Cardiac septum (tissue), 1 donor: ENCODE data around the gene PTPRN2. TPM values are rescaled to one million over a fixed set of nuclear protein-coding genes. Genes with fewer than 3 reads are reported as not detected.

Experiments used
- DNase-seq: peaks from one replicate; pipeline ENCODE4 v3.0.0-alpha.2; 2020; ENCODE audit warnings: low spot score
- intact Hi-C: fragments of 100-400 bp; cut with DNase I; formaldehyde crosslinking; loops from one replicate; pipeline ENCODE4 v1.14.0; 2022
- total RNA-seq: library from RNA; stranded (reverse); fragmentation: NEBNext Ultra II Directional; extraction: Animal tissue kit (Norgen Biotek cat#: 25700); gene quantifications from one replicate; pipeline ENCODE4 v1.2.1, GENCODE V29; 2021
- donor health status: DM: no; HTN: no; CAD: no.

PTPRN2 gene
- total RNA-seq, 1 donor from 2014 or later = 0.92 TPM

DNA sequence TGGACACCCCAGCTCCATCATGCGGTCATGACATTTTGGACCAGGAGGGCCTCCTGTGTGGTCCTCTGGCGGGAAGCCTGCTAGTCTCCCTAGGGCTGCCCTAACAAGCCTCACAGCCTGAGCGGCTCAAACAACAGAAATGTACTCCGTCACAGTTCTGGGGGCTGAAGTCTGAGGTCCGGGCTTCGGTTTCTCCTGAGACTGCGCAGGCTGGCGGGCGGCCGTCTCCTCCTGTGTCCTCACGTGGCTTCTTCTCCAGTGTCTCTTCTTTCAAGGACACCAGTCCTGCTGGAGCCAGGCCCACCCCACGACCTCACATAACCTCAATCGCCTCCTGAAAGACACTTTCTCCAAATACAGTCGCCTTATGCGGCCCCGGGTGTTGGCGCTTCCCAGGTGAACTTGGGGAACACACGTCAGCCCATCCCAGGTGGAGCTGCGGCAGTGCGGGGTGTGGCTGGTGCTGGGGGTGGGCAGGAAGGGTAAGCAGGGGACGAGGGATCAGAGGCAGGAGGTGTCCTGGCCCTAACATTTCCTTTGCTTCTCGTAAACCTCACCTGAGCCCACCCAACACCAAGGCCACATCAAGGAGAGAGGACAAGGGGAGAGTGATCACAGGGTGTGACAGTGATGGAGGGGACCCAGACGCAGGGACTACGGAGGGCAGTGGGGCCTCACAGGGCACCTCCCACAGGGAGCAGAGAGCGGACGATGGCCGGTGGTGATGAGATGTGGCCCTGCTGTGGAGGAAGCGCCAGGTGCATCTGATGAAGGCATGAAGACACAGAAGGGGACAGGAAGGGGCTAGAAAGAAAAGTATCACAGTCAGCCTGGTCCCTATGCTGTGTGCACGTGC, 580.6 kb downstream of the PTPRN2 start:
- intact Hi-C loops = no loop called here

DNA sequence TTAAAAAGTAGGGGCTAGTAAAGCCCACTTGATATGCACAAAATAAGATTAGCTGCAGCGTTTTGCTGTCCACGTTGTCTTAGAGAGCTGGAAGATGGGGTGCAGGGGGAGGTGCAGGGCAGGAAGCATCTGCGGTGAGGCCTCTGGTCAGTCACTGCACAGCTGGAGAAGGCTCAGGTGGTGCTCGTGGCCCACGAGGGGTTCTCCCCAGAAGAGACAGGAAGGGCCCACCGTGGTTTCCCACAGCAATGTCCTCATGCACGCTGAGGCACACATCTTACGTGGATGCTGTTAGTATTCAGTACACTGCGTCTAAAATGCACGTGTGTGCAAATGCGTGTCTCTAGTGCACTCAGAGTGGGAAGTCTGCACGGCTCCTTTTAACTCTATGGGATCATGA, 582.1 kb downstream of the PTPRN2 start:
- no peak for DNase-seq
- intact Hi-C loops = no loop called here

More for the DNA sequence above, 580.6 kb downstream of the PTPRN2 start:
- DNase-seq = no peak

- DNase-seq = no peak
- intact Hi-C loops = no loop called here
Observed at GRCh38 chr7:158004123-158004490, 583.5 kb downstream of the PTPRN2 start.

DNA sequence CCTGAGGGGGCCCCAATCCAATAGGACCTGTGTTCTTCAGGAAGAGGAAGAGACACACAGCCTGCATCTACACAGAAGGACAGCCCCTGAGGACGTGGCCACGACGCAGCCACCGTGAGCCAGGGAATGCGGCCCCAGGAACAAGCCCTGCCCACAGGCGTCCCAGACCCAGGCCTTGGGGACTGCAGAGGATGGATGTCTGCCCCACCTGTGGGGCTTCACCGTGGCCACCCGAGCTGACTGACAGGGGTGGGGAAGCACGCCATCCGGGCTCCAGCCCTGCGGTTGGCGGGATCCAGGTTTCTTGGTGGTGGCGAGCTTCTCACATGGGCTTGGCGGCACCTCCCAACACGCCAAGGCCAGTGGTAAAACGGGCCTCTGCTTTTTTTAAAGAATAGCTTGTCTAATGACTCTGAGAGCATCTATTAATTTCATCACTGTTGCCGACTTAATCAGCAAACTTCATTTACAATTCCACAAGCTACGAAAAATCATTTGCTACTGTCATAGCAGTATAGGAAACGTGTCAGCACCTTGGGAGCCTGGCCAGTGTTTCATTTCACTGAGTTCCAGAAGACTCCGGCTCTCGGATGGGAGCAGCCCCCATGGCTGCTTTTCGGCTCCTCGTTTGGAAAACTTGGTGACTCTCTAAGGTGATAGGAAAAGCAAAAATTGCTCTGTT, 584.0 kb downstream of the PTPRN2 start:
- DNase-seq = no peak
- intact Hi-C loops = no loop called here

DNA sequence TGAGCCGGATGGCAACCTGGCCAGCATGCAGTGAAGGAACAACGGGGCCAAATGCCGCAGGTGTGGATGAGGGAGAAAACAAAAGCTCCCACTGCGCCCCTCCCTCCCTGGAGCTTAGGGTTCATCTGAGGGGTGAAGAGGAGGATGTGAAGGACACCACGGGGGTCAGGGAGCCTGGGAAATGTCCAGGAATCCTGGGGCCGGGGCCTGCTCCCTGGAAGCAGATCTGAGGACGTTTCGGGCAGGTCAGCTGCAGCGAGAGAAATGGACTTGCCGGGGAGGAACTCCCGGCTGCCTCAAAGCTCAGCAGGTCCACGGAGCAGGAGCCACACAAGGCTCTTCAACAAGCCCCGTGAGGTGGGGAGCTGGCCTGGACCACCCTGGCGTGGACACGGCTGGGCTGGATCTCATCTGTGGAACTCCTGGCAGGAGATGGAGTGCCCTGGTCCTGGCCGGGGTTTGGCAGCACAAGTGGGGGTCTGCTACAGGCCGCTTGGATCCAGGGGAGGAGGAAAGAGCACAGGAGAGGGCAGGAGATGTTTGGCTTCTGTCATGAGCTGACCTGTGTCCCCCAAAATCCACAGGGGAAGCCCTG, 585.0 kb downstream of the PTPRN2 start:
- intact Hi-C loops = no loop called here
- DNase-seq = no peak

GRCh38 chr7:158001621-158002320, 585.9 kb downstream of the PTPRN2 start:
- DNase-seq = no peak
- intact Hi-C loops = no loop called here

DNA sequence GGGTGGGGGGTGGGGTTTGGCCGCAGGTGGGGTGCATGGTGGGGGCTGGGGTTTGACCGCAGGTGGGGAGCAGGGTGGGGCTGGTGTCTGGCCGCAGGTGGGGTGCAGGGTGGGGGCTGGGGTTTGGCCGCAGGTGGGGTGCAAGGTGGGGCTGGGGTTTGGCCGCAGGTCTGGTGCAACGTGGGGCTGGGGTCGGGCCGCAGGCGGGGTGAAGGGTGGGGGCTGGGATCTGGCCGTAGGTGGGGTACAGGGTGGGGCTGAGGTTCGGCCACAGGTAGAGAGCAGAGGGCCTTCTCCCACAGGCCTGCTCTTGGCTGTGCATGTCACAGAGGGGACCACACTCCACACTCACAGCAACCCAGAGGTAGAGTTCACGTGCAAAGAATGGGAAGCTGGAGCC, 586.6 kb downstream of the PTPRN2 start:
- intact Hi-C loops = no loop called here

DNA sequence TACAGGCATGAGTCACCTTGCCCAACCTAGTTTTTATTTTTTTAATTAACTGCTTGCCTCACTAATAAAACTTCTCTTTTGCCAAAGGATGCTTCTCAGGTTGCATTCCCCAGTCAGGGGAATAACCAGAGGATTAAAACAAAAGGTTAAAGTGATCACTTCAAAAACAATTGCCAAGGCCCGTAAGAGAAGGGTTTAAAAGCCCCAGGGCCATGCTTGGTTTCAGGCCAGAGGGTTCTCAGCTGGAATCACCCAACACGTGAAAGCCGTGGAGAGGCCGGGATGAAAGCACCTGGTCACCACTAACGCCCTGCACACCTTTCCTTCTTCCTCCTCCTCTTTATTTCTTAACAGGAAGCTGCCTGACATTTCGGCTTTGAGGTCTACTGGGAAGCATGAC, 587.5 kb downstream of the PTPRN2 start:
- DNase-seq = no peak
- intact Hi-C loops = no loop called here

More for the DNA sequence above, 586.6 kb downstream of the PTPRN2 start:
- DNase-seq = no peak

GRCh38 chr7:157998884-157999552, 588.6 kb downstream of the PTPRN2 start:
- intact Hi-C loops = no loop called here

DNA sequence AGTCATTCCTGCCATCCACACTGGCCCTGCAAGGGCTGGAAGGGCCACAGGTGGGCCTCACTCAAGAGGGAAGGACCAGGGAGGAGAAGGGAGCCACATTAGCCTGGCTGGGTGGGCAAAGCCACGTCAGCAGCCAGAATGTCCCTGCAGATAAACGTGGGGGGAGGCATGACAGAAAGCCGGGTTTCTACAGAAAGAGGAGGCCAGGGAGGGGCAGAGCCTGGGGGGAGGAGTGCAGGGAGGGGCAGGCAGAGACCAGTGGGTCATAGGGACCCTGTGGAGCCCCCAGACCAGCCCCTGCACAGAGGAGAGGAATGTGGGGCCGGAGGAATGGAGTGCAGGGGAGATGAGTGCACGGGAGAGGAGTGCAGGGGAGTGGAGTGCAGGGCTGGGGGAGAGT, 590.2 kb downstream of the PTPRN2 start:
- no peak for DNase-seq
- intact Hi-C loops = no loop called here

More at GRCh38 chr7:157998884-157999552, 588.6 kb downstream of the PTPRN2 start:
- DNase-seq = no peak

DNA sequence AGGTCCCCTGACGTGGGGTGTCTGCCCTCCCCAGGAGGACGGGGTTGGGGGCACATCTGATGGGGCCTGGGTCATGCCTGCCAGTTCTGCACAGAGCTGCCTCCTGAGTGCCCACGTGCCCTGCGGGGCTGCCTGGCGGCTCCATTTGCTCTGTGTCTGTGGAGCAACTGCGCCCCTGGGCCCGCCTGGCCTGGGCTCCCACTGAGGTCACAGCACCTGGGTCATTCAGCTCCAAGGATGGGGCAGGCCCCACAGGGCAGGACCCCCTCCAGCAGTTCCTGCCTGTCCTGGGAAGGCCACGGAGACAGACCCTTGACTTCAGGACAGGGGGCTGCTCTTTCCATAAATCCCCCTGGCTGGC, 590.6 kb downstream of the PTPRN2 start:
- DNase-seq = no peak
- intact Hi-C loops = no loop called here

DNA sequence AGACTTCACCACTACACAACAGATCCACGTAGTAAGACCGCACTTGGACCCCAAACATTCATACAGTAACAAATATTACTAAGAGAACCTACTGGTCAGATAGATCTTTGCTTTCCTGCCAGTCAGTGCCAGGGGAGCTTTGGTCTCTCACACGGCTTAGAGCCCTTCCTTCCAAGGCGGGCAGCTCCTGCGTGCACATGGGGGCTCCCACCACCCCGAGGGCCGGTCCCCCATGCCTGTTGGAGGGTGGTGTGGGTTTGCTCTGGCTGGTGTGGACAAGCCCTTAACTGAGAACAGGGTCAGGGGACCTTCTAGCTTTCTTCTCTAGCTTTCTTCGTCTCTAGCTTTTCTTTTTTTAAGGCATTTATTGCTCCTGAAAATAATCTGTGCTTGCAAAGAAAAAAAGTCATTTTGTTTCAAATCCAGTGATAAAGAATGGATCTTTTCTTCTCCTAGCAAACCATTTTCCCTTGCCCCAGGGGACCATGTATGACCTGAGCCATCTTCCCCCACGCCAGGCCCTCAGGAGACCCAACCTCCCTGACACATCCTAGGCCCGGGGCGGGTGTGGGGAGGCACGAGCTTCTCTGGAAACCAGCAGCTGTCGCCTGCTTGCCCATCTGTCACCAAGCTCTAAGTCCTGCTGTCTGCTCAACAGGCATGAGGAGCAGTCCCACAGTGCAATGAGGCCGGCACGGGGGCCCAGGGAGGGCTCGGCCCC, 591.1 kb downstream of the PTPRN2 start:
- intact Hi-C loops = no loop called here
- no peak for DNase-seq

DNA sequence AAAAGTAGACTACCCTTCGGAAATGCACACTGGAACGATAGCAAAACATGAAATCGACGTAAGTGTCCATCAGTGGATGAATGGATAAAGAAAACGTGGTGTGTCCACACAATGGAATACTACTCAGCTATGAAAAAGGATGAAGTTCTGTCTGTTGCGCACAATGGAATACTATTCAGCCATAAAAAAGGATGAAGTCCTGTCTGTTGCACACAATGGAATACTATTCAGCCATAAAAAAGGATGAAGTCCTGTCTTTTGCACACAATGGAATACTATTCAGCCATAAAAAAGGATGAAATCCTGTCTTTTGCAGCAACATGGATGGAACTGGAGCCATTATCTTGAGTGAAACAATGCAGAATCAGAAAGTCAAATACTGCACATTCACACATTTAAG, 591.8 kb downstream of the PTPRN2 start:
- intact Hi-C loops = no loop called here
- DNase-seq = no peak

DNA sequence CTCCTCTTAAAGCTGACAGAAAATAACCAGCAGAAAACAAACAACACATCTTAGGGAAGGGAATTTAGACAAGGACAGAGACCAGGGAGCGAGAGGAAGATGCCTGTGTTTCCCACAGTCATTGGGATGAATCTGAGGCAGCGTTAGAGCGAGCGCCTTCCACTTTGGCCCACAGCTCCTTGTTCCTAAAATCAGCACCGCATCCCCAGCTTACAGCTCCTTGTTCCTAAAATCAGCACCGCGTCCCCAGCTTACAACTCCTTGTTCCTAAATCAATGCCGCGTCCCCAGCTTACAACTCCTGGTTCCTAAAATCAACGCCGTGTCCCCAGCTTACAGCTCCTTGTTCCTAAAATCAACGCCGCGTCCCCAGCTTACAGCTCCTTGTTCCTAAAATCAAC, 593.3 kb downstream of the PTPRN2 start:
- no peak for DNase-seq
- intact Hi-C loops = no loop called here

GRCh38 chr7:157993406-157994105, 594.1 kb downstream of the PTPRN2 start:
- intact Hi-C loops = no loop called here
- DNase-seq = no peak

- intact Hi-C loops = no loop called here
- no peak for DNase-seq
Observed at GRCh38 chr7:157992511-157993160, 595.0 kb downstream of the PTPRN2 start.

- DNase-seq = no peak
- intact Hi-C loops = no loop called here
Observed at GRCh38 chr7:157991761-157992160, 595.9 kb downstream of the PTPRN2 start.

GRCh38 chr7:157991351-157991750, 596.3 kb downstream of the PTPRN2 start:
- intact Hi-C loops = no loop called here
- no peak for DNase-seq
